ENCODE data around the gene EBF4.
"Not testable (repeated sequence)": the region's sequence is repeated elsewhere in the genome, so short reads cannot be mapped to it uniquely, and the experiment has no call there.

EBF4 gene

DNA sequence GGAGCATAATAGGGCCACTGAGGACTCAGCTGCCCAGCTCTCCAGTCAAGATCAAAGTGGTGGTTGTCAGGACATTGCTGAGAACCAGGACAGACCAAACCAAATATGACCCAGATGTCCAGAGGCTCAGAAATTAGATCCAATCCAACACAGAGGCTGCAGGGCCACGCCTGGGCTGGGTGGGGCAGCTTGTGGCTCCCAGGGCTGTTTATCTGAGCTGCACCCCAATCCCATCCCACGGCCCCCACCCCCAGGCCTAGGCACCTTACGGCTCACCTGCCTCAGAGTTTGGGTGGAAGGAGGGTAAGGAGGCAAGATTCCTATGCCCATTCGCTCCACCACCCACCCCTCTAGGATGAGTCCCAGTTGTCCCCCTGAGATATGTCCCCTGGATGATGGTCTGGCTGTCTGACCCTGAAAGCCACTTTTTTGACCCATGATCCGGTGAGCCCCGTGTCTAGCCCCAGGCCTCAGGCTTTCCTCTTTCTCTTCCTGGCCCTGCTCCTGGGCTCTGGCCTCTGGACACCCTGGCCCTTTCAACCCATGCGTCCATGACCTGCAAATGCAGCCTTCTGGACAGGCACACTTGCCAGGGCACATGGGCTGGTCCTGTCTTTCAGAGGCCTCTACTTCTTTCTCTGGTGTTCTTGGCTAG lies 67.8 kb downstream of the EBF4 start:
- DNase-seq = no peak

DNA sequence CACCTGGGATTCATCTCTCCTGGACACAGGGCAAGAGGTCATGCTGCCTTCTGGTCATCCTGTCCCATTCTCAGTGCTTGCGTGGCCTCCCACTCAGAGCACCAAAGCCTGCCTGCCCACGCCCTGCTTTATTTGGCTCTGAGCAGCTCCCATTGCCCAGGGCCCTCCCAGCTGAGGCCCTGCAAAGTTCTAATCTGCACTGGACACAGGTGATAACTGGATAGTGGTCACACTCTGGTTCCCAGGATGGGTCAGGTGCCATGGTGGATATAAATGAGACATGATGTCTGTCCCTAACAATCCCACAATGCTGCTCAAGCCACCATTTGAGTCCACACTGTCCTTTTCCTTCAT lies 68.3 kb downstream of the EBF4 start:
- DNase-seq = no peak

- no peak for DNase-seq
These were observed 69.3 kb downstream of the EBF4 start for GRCh38 chr20:2761885-2762284.

DNA sequence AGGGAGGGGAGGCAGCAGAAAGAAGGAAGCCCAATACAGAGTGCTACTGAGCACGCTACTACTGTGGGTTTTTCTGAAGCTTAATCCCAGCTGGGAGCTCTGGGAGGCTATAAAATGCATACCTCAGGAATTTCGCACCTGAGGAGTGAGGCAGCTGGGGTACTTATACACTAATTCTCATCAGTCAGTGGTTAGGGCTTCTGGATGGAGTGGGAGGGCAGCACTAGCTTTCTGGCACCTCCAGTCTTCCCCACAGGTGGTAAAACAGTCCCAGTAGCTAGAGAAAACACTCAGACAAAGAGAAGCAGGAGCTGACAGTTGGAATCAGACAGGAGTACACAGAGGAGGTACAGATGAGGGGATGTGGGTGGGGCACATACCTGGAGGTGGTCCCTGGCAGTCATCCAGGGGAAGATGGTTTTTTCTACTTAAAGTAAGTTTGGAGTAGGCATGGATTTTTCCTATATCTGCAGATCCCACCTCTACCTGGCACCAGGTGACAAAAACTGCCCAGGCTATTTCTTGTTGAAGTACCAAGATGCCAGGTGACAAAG lies 70.1 kb downstream of the EBF4 start:
- no peak for DNase-seq

DNA sequence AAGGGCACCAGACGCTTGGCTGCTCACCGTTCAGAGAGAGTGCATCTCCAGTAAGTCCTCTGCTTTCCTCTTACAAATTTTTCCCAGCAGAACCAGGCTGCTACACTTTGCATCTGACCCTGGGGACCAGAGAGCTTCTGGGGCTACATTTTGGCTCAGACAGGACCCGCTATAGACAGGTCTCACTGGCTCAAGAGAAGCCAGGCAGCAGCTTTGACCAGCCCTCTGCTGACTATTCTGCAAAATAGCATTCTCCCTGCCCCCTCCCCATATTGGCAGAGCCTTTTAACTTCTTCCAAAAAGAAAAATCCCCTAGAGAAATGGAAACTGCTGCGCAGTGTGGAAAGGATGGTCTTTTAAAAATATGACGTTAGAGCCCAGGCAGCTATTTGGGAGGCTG lies 70.6 kb downstream of the EBF4 start:
- DNase-seq = no peak

DNA sequence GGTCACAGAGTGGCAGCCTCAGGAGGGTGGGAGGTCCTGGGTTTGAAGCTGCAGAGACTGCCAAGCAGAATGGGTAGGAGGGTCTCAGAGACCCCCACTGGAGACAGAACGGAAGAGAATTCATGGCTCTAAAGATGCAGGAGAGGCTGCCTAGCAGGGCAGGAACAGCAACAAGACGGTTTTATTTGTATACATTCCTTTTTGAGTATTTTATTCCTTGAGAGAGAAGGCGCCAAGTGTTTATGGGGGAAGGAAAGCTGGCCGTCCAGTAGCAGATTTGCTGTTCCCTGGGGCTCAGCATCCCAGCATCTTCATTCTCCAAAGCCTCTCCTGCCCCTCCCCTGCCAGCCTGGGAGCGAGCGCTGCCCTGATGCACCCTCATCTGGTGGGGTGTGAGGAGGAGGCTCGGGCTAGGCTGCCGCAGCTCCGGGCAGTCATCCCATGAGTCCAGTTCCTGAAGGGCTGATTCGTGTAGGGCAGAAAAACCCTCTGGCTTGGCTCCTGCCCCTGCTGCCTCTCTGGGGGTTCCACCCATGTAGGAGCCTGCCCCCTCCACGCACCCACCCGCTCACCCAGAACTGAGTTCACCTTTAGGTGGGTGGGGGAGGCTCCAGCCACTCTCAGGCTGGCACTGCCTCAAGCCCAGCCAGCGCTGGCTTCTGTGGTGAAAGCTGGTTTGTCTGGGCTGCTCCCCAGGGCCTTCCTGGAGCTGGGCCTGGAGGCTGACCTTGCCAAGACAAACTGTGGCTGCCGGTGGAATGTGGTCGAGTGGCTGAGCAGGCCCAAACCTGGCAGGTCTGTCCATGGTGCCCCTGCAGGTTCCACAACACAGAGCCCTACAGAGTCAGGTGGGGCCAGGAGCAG lies 75.4 kb downstream of the EBF4 start:
- DNase-seq = peak; percentile 84

DNA sequence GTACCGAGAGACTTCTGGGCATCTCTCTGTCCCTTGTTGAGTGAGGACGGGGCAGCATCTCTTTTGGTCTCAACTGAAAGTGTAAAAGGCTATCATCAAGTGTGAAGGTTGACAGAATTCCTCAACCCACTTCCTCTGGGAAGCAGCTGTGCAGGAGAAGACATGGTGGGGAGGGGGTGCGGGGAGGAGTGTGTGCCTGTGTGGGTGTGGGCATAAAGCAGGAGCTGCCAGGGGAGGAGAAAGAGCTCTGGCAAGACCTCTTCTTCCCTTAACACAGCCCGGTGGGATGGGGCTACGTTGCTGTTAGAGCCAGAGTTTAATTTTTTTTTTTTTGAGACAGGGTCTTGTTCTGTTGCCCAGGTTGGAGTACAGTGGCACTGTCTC lies 76.0 kb downstream of the EBF4 start:
- no peak for DNase-seq

DNA sequence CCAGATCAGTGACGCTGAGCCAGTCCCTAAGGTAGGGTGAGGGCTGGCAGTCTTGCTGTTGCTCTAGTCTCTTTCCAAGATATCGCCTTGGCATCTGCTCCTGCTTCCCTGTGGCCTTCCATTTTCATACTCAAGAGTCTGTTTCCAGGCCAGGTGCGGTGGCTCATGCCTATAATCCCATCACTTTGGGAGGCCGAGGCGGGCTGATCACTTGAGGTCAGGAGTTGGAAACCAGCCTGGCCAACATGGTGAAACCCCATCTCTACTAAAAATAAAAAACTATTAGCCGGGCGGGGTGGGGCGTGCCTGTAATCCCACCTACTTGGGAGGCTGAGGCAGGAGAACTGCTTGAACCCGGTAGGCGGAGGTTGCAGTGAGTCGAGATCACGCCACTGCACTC lies 77.5 kb downstream of the EBF4 start:
- not testable (repeated sequence) for DNase-seq

DNA sequence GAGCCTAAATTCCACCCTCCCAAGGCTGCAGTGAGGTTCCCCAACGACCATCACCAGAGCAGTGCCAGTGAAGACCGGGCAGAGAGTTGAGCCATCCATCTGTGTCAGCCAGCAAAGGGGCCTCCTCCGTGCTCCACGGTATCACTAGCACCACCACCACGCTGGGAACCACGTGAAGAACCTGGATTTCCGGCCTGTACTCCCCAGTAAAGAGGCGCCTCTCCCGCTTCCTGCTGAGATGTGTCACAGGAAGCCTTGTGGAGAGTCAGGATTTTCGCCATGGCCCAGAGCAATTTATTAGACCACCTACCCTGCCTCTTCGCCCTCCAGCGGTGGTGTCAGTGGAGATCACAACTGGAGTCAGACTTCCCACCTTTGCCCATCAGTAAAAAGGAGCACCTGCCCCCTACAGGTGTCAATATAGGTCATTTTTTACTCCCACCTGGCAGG lies 79.1 kb downstream of the EBF4 start:
- no peak for DNase-seq

DNA sequence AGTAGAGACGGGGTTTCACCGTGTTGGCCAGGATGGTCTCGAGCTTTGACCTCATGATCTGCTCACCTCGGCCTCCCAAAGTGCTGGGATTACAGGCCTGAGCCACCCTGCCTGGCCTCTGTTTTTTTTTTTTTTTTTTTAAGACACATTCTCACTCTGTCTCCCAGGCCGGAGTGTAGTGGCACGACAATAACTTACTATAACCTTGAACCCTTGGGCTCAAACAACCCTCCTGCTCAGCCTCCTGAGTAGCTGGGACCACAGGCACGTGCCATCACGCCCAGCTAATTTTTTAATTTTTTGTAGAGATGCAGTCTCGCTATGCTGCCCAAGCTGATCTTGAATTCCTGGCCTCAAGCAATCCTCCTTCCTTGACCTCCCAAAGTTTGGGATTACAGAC lies 81.2 kb downstream of the EBF4 start:
- DNase-seq = no peak

DNA sequence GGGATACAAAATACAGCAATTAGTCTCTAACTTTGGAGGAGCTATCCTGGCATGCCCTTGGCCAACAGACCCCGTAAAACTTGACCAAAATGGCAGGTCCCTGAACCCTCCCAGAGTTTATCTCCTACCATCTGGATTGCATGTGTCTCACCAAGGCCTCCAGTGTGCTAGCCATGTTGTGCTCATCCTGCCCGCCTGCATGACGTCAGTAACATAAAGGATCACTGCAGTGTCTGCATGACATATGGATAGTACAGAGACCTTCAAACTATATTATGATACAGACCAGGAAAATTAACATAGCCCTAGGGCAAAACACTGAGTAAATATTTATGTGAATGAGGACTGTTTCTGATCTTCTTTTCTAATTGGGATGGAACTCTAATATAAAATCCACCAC lies 82.6 kb downstream of the EBF4 start:
- DNase-seq = no peak

DNA sequence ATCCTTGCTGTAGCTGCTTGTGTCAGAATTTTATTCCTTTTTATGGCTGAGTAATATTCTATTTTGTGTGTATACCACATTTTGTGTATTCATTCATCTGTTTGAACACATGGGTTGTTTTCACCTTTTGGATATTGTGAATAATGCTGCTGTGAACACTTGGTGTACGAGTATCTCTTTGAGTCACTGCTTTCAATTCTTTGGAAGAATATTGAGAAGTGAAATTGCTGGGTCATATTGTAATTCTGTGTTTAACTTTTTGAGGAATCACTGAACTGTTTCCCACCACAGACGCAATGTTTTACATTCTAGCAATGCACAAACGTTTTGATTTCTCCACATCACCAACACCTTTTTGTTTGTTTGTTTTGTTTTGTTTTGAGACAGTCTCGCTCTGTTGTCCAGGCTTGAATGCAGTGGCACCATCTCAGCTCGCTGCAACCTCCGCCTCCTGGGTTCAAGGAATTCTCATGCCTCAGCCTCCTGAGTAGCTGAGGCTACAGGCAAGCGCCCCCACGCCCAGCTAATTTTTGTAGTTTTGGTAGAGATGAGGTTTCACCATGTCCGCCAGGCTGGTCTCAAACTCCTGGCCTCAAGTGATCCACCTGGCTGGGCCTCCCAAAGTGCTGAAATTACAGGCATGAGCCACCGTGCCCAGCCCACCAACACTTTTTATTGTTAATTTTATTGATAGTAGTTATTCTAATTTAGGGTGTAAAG lies 86.2 kb downstream of the EBF4 start:
- no peak for DNase-seq

DNA sequence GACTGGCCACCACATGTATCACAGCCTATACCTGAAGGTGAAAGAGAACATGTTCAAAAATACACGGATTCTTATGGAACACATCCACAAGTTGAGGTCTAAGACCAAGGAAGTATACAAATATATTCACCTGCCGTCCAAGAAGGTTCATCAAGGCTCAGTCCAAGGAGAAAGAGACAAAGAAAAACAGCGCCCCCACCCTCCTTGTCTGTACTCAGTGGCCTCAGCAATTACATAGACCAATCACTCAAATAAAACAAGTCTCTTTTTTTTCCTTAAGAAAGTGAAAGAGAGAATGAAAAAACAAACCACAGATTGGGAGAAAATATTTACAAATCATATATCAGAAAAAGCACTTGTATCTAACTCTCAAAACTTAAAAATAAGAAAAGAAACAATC lies 88.4 kb downstream of the EBF4 start:
- DNase-seq = no peak

DNA sequence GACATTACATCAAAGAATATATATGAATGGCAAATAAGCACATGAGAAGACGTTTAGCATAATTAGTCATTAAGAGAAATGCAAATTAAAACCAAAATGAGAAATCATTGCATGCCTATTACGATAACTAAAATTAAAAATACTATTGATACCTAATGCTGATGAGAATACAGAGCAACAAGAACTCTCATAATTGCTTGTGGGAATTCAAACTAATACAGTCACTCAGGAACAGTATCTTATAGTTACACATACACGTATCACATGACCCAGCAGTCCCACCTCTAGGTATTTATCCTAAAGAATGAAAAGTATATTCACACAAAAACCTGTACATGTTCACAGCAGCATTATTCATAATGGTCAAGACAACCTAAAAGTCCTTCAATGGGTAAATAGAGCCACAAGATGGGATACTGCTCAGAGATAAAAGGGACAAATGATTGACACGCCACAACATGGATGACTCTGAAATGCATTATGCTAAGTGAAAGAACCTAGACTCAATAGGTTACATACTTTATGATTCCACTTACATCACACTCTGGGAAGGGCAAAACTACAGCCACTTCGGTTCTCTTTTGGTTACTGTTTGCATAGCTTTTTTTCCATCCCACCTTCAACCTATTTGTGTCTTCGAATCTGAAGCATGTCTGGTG lies 91.5 kb downstream of the EBF4 start:
- no peak for DNase-seq

DNA sequence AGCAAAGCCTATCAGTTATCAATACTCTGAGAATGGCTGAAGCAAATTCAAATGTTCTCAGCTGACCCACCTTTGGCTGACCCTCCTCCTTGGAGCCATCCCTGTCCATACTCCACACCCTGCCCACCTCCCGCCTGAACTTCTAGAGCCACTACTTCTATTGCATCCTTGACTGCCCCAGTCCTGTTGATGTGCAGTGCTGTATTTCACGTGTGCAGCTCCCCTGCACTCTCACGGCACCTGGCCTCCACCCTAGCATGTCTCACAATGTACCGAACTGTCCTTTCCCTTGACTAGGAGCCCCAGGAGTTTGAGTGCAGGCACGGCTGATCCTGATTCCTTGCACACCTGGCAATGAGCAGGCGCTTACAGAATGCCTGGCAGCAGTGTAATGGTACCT lies 100.9 kb downstream of the EBF4 start:
- DNase-seq = no peak

- DNase-seq = no peak
These were observed 101.7 kb downstream of the EBF4 start for GRCh38 chr20:2794202-2794748.

DNA sequence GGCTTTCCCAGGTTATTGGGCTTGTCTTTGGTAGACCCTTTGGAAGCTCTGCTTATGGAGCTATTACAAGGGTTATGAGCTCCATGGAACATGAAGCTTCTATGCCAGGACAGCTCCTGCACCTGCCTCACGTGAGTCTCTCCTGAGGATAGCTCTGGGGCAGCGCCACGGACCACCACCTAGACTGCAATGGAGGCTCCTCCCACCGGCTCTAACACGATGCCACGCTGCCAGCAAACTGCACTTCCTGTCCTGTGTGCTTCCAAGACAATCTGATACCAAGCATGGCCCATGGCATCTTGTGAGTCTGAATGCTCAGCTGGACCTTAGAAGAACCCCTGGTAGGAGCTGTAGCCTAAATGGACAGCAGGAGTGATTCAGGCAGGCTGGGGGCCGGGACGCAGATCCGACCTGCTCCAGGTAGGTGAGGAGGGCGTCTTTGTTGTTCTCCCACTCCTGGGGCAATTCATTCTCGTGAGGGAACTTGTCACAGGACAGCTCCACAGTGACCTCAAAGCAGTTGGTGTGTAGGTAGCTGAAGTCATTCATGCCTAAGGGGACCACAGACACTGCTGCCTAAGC lies 102.4 kb downstream of the EBF4 start:
- no peak for DNase-seq

GRCh38 chr20:2795451-2795850 lies 102.9 kb downstream of the EBF4 start:
- no peak for DNase-seq

DNA sequence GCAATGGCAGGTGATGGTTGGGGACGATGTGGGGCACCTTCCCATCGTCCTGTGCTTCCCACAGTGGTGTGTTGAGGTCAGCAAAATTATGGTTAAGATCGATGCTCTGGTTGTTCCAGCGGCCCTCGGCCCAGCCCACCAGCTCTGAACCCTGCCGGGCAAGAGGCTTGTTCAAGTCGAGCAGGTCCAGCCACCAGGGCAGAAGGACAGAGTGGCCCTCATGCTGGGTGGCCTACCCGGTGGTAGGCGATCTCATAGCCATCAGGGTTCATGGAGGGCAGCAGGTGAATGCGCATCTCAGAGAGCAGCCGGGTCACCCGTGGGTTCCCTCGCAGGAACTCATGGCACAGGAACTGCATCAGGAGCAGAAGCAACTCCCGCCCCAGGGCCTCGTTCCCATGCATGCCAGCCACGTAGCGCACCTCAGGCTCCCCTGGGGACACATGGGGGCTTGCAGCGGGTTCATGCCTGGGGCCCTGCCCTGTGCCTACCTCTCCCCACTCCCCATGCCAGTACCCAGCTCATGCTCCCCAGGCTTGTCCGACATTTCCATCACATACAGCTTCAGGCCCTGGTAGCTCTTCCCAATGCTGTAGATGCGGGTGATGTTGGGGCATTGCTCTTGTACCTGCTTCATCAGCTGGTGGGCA lies 103.6 kb downstream of the EBF4 start:
- no peak for DNase-seq

- no peak for DNase-seq
These were observed 104.8 kb downstream of the EBF4 start for GRCh38 chr20:2797136-2797983.

All from right forelimb (tissue), 1 donor.